ENCODE measurements around the gene GNB1L. TPM values are rescaled to one million over a fixed set of nuclear protein-coding genes. Genes with fewer than 3 reads are reported as not detected.

Gene GNB1L
- total and polyA plus RNA-seq, 2 experiments from 2014 or later: 3.5 to 5.5 TPM

DNA sequence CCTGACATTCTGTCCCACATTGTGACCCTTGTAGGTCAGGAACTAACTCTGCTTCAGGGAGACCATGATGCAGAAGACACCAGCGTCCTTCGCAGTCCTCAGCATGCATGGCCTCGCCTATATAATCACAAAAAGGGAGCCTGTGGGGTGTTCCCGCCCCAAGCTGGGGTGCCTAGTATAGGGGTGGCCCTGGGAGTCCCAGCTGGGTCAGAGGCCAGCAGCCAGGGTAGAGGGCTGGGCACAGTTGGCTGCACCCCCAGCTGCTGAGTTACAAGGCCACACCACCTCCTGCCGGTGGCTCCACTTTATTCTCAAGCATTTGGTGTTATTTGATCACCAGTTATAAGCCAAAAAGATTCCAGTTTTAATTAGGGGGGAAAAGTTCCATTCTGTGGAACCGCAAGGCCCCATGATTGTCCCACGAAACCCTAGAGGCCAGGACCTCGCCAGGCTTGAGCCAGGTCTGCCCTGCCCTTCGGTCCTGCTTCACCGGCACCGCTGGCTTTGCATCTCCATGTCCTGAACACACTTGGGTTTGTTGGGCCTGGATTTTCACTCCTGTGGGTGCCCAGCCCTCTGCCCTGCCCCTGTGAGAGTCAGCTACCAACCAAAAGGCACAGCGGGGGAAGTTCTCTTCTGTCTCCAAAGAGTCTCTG is 15.0 kb upstream of the GNB1L start:
- no peak for DNase-seq (ENCODE audit: low read depth in 1 of 2, low spot score in 1 of 2)
- TF ChIP-seq CTCF (IDR thresholded peaks at IDR 0.05; ENCODE audit: low read depth, low read length): no peak
- no peak overlapping the region for H3K27ac ChIP-seq

GRCh38 chr22:19868773-19869471 is 14.2 kb upstream of the GNB1L start:
- Histone ChIP-seq H3K4me3 (no peak overlapping the region), H3K36me3 (no peaks in the 10 kb centered on the region), H3K4me1 (ENCODE audit: low read depth) (peaks cover under 1% of the 10 kb centered on the region), H3K27ac (no peak overlapping the region), H3K9me3 (ENCODE audit: low read depth) (no peaks in the 10 kb centered on the region), H3K27me3 (no peaks in the 10 kb centered on the region)
- no peak for DNase-seq (ENCODE audit: low read depth in 1 of 2, low spot score in 1 of 2)
- no peak for TF ChIP-seq CTCF (IDR thresholded peaks at IDR 0.05; ENCODE audit: low read depth, low read length)

More for the DNA sequence above, 15.0 kb upstream of the GNB1L start:
- Histone ChIP-seq H3K4me1 (ENCODE audit: low read depth) (peaks cover 7% of the 10 kb centered on the region), H3K4me3 (no peak overlapping the region), H3K9me3 (ENCODE audit: low read depth) (no peaks in the 10 kb centered on the region), H3K36me3 (no peaks in the 10 kb centered on the region), H3K27me3 (no peaks in the 10 kb centered on the region)

GRCh38 chr22:19868333-19868732 is 13.7 kb upstream of the GNB1L start:
- no peak overlapping the region for H3K4me3 ChIP-seq
- H3K36me3 ChIP-seq: no peaks in the 10 kb centered on the region
- H3K27me3 ChIP-seq: no peaks in the 10 kb centered on the region
- no peak for TF ChIP-seq CTCF (IDR thresholded peaks at IDR 0.05; ENCODE audit: low read depth, low read length)
- no peak for DNase-seq (ENCODE audit: low read depth in 1 of 2, low spot score in 1 of 2)
- H3K9me3 ChIP-seq (ENCODE audit: low read depth): no peaks in the 10 kb centered on the region
- H3K4me1 ChIP-seq (ENCODE audit: low read depth): no peaks in the 10 kb centered on the region
- H3K27ac ChIP-seq: no peak overlapping the region

DNA sequence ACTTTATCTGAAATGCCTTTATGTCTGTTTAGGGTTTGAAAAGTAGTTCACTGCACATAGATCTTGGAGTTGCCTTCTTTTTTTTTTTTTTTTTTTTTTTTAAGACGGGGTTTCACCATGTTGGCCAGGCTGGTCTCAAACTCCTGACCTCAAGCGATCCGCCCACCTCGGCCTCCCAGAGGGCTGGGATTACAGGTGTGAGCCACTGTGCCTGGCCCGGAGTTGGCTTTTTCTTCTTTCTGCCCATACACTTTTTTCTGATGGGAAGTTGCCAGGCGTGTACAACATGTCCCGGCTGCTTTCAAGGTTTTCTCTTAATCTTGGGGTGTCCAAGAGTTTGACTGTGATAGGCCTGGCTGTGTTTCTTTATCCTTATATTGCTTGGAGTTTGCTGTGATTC is 12.9 kb upstream of the GNB1L start:
- TF ChIP-seq CTCF (IDR thresholded peaks at IDR 0.05; ENCODE audit: low read depth, low read length): no peak
- H3K9me3 ChIP-seq (ENCODE audit: low read depth): no peaks in the 10 kb centered on the region
- DNase-seq (ENCODE audit: low read depth in 1 of 2, low spot score in 1 of 2): no peak
- no peaks in the 10 kb centered on the region for H3K36me3 ChIP-seq
- H3K27ac ChIP-seq: no peak overlapping the region
- no peaks in the 10 kb centered on the region for H3K27me3 ChIP-seq
- no peak overlapping the region for H3K4me3 ChIP-seq
- no peaks in the 10 kb centered on the region for H3K4me1 ChIP-seq (ENCODE audit: low read depth)

- no peak overlapping the region for H3K4me3 ChIP-seq
- H3K27ac ChIP-seq: no peak overlapping the region
- no peaks in the 10 kb centered on the region for H3K4me1 ChIP-seq (ENCODE audit: low read depth)
- no peaks in the 10 kb centered on the region for H3K9me3 ChIP-seq (ENCODE audit: low read depth)
- no peaks in the 10 kb centered on the region for H3K36me3 ChIP-seq
- no peak for TF ChIP-seq CTCF (IDR thresholded peaks at IDR 0.05; ENCODE audit: low read depth, low read length)
- DNase-seq (ENCODE audit: low read depth in 1 of 2, low spot score in 1 of 2): no peak
- H3K27me3 ChIP-seq: no peaks in the 10 kb centered on the region
Observed at GRCh38 chr22:19866665-19867009, 12.0 kb upstream of the GNB1L start.
